BJ (cell line): ENCODE results near the gene JPT2. TPM values are rescaled to one million over a fixed set of nuclear protein-coding genes. Genes with fewer than 3 reads are reported as not detected.
"Not testable (repeated sequence)": the region's sequence is repeated elsewhere in the genome, so short reads cannot be mapped to it uniquely, and the experiment has no call there.

ENCODE experiments used
- CTCF ChIA-PET: fragments of 350-600 bp; formaldehyde crosslinking; extraction: SDS; loops from one replicate; lab custom pipeline; 2021; ENCODE audit warnings: antibody characterized with exemption, inconsistent platforms; lab: Yijun Ruan, JAX
- POLR2A ChIA-PET: fragments of 300-600 bp; sonication (Branson Sonifier 250); formaldehyde crosslinking; extraction: SDS; loops from one replicate; lab custom pipeline; 2021; ENCODE audit warnings: antibody characterized with exemption; lab: Charles Lee
- DNase-seq: peaks from one replicate; pipeline ENCODE4 v3.0.0-alpha.2; 2011; ENCODE audit warnings: low read depth
- H3K27me3 ChIP-seq: 2 replicates; pipeline ENCODE4 v1.6.0; 2011; ENCODE audit warnings: low read length; ENCODE audit not compliant: control insufficient read depth, insufficient read depth
- H3K36me3 ChIP-seq: 2 replicates; pipeline ENCODE4 v1.5.1; 2011; ENCODE audit warnings: low read length; ENCODE audit not compliant: control insufficient read depth, insufficient read depth
- H3K4me3 ChIP-seq: 2 replicates; pipeline ENCODE4 v1.5.1; 2011; ENCODE audit warnings: low read depth, mild to moderate bottlenecking, control low read depth, low read length
- CTCF ChIP-seq: IDR thresholded peaks from 2 replicates; pipeline ENCODE4 v1.5.1; 2011; ENCODE audit warnings: low read depth, mild to moderate bottlenecking, control low read depth, inconsistent platforms, low read length, moderate library complexity; ENCODE audit not compliant: insufficient read depth
- polyA plus RNA-seq: library from polyadenylated mRNA; depleted of rRNA; stranded (reverse); fragments of >200 nt; gene quantifications from 2 replicates; pipeline ENCODE4 v1.2.3, GENCODE V29; 2011

The JPT2 gene
- polyA plus RNA-seq, 1 experiment: 46.2 TPM

GRCh38 chr16:1713933-1714332 is 35.9 kb downstream of the JPT2 start:
- no peak for TF ChIP-seq CTCF
- H3K36me3 ChIP-seq: peaks cover under 1% of the 10 kb centered on the region; the same call in 1 of the 2 replicates
- H3K27me3 ChIP-seq: no peaks in the 10 kb centered on the region
- DNase-seq: no peak
- ChIA-PET CTCF (no interaction called here), POLR2A (no interaction called here)
- no peak overlapping the region for H3K4me3 ChIP-seq

GRCh38 chr16:1715220-1715619 is 37.1 kb downstream of the JPT2 start:
- no peaks in the 10 kb centered on the region for H3K27me3 ChIP-seq
- DNase-seq: no peak
- no peaks in the 10 kb centered on the region for H3K36me3 ChIP-seq
- H3K4me3 ChIP-seq: no peak overlapping the region
- CTCF ChIA-PET: interaction anchor here (0.6 to 1.1 kb wide), 2 partner anchors 9 to 72 kb away, joined by 3 read pairs; partner anchors contain the start of gene MAPK8IP3
- no peak for TF ChIP-seq CTCF
- POLR2A ChIA-PET: no interaction called here

- CTCF ChIA-PET, POLR2A ChIA-PET: not testable (repeated sequence)
Measured at GRCh38 chr16:1718236-1718635, 40.2 kb downstream of the JPT2 start.

GRCh38 chr16:1719559-1720229 is 41.6 kb downstream of the JPT2 start:
- H3K27me3 ChIP-seq, POLR2A ChIA-PET, H3K4me3 ChIP-seq, H3K36me3 ChIP-seq, CTCF ChIA-PET, DNase-seq: not testable (repeated sequence)

More at GRCh38 chr16:1718236-1718635, 40.2 kb downstream of the JPT2 start:
- H3K4me3 ChIP-seq, H3K36me3 ChIP-seq, H3K27me3 ChIP-seq, DNase-seq: not testable (repeated sequence)

GRCh38 chr16:1721372-1721771 is 43.3 kb downstream of the JPT2 start:
- peaks cover 5% of the 10 kb centered on the region for H3K36me3 ChIP-seq
- DNase-seq: no peak
- H3K4me3 ChIP-seq: no peak overlapping the region
- TF ChIP-seq CTCF: no peak
- H3K27me3 ChIP-seq: no peaks in the 10 kb centered on the region
- ChIA-PET CTCF (interaction anchor here (0.6 to 0.7 kb wide), 2 partner anchors 358 to 438 kb away, joined by 3 read pairs; no protein-coding TSS in a partner anchor), POLR2A (no interaction called here)

- no peak for DNase-seq
- TF ChIP-seq CTCF: peak; percentile 76
- ChIA-PET CTCF (interaction anchor here (0.6 to 1.2 kb wide), 8 partner anchors 18 to 538 kb away, joined by 3 to 4 read pairs (median 3); partner anchors contain the start of genes JPT2, NUBP2 and SPSB3), POLR2A (no interaction called here)
- H3K36me3 ChIP-seq: peaks cover 15% of the 10 kb centered on the region
- H3K27me3 ChIP-seq: no peaks in the 10 kb centered on the region
- H3K4me3 ChIP-seq: no peak overlapping the region
Measured at GRCh38 chr16:1723450-1724147, 45.5 kb downstream of the JPT2 start.
